CD4-positive, alpha-beta T cell treated with Interleukin-4 for 4 hours (primary cell): ENCODE data around the gene DDX10.
A peak's percentile ranks its signal among the peaks of the same experiment; 100 is the strongest.
"Not testable (repeated sequence)": the region's sequence is repeated elsewhere in the genome, so short reads cannot be mapped to it uniquely, and the experiment has no call there.

Experiments
- DNase-seq: peaks from one replicate; pipeline ENCODE4 v3.0.0-alpha.2; 2020

Gene DDX10

GRCh38 chr11:108724974-108725689, 60.3 kb downstream of the DDX10 start:
- no peak for DNase-seq

- no peak for DNase-seq
Measured at GRCh38 chr11:108726077-108726800, 61.4 kb downstream of the DDX10 start.

GRCh38 chr11:108727665-108728064, 62.8 kb downstream of the DDX10 start:
- DNase-seq, result no peak

DNA sequence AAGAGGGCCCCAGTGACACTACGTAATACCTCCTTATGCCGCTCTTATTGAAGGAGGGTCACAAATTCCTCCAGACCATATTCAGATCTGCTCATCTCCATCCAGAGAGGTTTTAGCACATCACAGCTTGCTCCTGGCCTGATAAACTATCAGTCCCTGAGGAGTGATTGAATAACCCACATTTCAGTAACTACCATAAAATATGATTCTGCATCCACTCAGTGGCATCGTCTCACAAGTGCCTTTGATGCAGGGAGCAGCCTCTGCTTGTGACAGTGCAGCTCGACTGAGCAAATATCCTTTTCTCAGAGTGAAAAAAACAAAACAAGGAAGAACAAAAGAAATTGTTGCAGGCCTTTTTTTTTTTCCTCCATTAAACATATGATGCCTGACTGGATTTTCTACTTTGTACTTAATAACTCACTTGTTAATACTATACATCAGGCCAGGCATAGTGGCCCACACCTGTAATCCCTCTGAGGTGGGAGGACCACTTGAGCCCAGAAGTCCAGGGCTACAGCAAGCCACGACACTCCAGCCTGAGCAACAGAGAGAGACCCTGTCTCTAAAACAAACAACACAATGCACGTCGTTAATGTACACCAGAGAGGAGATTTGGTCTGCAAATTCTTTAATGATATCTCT, 64.5 kb downstream of the DDX10 start:
- no peak for DNase-seq

- DNase-seq, result no peak
Measured at GRCh38 chr11:108732395-108732794, 67.5 kb downstream of the DDX10 start.

- peak; percentile 33 for DNase-seq
Measured at GRCh38 chr11:108733479-108734116, 68.7 kb downstream of the DDX10 start.

- DNase-seq, result no peak
Measured at GRCh38 chr11:108734283-108734682, 69.4 kb downstream of the DDX10 start.

DNA sequence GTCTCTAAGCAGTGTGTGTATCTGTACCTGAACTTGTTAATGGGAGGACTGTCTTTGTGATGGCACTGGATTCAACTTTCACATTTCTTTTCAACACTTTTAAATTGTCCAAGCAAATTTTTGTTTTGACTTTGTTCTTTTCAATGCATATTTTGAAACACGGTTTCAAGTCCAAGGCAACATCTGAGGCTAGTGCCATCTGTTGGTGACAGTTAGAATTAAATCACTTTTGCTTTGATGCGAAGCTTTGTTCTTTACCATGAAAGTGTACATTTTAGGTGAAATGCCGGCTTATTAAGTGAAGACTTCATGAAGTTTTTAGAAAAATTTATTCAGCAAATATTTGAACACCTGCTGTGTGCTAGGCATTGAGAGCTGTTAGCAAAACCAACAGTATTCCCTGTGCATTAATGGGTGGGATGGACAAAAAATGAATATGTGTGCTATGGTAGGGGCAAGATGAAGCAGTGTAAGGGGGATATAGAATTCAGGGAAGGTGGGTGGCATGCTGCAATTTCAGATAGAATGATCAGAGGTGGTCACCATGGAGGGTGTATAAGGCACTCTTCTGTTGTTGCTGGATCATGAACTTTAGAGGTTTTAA, 70.2 kb downstream of the DDX10 start:
- DNase-seq, result peak; percentile 38

GRCh38 chr11:108740132-108740531, 75.3 kb downstream of the DDX10 start:
- not testable (repeated sequence) for DNase-seq

DNA sequence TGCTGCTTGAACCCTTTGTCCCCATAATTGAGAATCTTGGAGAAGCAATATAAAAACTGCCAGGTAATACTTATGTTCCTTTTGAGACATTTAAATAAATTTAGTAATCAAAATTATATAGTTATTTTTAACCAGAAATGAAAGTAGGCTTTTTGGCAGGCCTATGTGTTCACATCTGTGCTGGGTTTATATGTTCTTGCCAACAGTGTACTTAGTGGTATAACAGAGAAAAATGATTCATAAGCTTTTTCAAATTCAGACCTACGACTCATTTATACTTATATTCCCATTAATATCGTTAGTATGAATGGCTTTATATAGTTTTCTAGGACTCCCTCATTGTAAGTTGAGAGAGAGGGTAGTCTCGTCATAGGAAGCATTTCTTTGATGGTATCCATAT, 79.0 kb downstream of the DDX10 start:
- DNase-seq, result no peak

DNA sequence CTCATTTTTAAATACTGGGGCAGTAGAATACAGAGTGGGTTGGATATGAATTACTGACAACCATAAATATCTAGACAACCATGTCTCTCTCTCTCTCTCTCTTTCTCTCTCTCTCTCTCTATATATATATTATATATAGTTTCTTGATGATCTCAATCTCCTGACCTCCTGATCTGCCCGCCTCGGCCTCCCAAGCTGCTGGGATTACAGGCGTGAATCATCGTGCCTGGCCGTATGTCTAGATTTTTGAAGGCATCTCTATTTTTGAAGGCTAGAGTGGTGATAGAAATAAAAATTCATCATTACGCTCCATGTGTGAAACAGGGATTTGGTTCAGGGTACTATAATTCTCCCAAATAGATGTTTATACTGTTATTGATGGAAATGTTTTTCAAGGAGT, 84.1 kb downstream of the DDX10 start:
- no peak for DNase-seq

GRCh38 chr11:108751444-108751843, 86.6 kb downstream of the DDX10 start:
- DNase-seq, result no peak

DNA sequence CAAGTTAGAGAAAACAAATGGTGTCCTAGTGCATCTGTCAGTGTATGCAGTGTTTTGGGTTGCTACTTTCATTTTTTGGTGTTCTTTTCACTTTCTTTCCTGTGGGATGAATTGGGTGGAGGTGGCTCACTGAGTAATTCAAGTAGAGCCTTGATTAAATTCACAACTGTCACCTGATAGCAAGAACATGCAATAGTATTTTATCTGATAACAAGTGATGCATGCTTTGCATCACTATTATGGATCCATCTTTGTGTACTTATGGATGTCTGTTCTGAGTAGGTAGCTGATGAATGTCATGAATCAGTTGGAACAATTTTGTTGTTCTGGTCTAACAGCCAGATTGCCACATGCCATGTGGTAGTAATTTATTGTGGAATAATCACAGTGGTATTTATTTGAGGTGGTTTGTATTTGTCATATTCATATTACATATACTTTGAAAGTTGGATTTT, 87.5 kb downstream of the DDX10 start:
- no peak for DNase-seq

DNA sequence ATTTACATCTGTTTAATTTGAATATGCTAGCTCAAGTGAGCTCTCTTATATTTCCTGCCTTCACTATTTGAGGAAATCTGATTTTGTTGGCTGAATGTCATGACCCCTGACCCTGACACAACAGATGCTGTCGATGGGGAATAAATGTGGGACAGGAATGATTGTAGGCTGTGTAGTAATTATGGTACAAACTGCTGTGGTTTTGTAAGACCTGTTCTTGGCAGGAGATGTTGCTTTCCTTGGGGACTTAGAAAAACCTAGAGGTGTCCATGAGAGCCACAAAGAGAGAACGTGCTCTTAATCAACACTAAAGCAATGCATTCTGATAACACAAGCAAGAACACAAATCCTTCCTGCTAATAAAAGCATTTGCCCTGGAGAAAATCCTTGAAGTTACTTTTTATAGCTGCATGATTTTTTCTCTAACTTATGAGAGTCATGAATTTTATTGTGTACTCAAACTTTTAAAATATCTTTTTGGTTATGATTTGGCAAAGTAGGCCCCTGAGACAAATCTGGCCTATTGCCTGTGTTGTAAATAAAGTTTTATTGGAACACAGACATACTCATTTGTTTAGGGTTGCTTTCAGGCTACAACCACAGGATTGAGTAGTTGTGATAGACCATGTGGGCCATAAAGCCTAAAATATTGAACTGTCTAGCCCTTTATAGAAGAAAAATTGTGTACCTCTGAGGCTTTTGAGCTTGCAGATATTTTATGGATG, 90.2 kb downstream of the DDX10 start:
- no peak for DNase-seq

- no peak for DNase-seq
Measured at GRCh38 chr11:108757630-108758029, 92.8 kb downstream of the DDX10 start.

GRCh38 chr11:108758458-108758857, 93.6 kb downstream of the DDX10 start:
- no peak for DNase-seq

- no peak for DNase-seq
Measured at GRCh38 chr11:108766596-108767173, 101.8 kb downstream of the DDX10 start.

GRCh38 chr11:108768370-108768769, 103.5 kb downstream of the DDX10 start:
- DNase-seq, result no peak

DNA sequence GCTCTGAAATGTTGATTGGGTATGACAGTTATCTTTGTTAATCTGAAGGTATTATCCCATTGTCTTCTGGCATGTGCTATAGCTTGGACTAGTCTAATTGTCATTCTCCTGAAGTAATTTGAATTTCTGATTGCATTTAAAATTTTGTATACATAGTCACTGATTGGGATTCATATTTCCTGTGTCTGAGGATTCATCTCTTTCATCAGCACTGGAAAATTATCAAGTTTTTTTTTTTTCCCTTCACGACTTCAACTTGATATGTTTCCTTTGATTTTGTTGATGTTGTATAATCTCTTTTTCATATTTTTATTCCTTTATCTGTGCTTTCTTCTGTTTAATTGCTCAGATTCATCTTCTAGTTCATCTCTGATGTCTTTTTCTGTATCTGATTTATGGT, 104.1 kb downstream of the DDX10 start:
- DNase-seq, result no peak

- DNase-seq, result no peak
Measured at GRCh38 chr11:108774037-108774730, 109.3 kb downstream of the DDX10 start.

DNA sequence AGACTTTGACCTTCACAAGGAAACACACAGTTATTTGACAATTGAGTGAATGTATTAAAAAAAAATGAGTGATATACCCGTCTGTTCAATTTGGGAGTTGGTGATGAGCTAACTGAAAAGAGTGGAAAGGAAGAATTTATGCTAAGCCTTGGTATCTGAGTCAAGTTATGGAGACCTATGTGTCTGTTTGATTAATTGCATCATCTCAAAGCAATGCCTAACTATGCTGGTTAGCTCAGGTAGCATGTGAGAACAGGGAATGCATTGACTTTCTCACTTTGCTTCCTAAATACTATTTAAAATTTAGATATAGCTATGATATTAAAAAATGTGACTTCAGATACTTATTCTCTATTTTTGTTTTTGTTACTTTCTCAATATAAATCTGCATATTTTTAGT, 110.5 kb downstream of the DDX10 start:
- no peak for DNase-seq
